ENCODE measurements around the gene FGF4.

Gene FGF4

DNA sequence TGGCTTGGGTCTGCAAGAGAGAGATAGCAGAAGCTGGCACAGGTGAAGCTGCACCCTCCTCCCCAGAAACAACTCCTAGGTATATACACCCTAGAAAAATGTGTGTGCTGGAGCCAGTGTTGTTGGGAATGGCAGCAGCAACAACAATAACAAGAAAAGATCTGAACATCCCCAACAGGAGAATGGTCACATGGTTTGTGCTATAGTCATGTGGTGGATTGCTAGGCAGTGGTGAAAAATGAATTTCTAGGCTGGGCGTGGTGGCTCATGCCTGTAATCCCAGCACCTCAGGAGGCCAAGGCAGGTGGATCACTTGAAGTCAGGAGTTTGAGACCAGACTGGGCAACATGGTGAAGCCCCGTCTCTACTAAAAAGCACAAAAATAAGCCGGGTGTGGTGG is 40.3 kb downstream of the FGF4 start:
- H4K20me1 ChIP-seq (ENCODE audit: insufficient read depth, low read length, poor library complexity, severe bottlenecking): no peaks in the 10 kb centered on the region
- no peak overlapping the region for H3K4me3 ChIP-seq (ENCODE audit: low read length, poor library complexity, severe bottlenecking)
- no peaks in the 10 kb centered on the region for H3K79me2 ChIP-seq (ENCODE audit: insufficient read depth, low read length)
- no peak for TF ChIP-seq EZH2phosphoT487 (IDR thresholded peaks at IDR 0.05; ENCODE audit: borderline replicate concordance)
- TF ChIP-seq, protein P1, sequence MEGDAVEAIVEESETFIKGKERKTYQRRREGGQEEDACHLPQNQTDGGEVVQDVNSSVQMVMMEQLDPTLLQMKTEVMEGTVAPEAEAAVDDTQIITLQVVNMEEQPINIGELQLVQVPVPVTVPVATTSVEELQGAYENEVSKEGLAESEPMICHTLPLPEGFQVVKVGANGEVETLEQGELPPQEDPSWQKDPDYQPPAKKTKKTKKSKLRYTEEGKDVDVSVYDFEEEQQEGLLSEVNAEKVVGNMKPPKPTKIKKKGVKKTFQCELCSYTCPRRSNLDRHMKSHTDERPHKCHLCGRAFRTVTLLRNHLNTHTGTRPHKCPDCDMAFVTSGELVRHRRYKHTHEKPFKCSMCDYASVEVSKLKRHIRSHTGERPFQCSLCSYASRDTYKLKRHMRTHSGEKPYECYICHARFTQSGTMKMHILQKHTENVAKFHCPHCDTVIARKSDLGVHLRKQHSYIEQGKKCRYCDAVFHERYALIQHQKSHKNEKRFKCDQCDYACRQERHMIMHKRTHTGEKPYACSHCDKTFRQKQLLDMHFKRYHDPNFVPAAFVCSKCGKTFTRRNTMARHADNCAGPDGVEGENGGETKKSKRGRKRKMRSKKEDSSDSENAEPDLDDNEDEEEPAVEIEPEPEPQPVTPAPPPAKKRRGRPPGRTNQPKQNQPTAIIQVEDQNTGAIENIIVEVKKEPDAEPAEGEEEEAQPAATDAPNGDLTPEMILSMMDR (conservative IDR thresholded peaks at IDR 0.05; ENCODE audit: low read length): no peak
- no peaks in the 10 kb centered on the region for H3K9me2 ChIP-seq (replicated peaks; ENCODE audit: low read depth, low read length)
- H3F3A ChIP-seq (ENCODE audit: low read depth): no peaks in the 10 kb centered on the region
- H3K9ac ChIP-seq (ENCODE audit: low read depth, low read length, poor library complexity, severe bottlenecking): no peak overlapping the region
- H3K36me3 ChIP-seq (ENCODE audit: insufficient read depth, low read length): no peaks in the 10 kb centered on the region
- no peak overlapping the region for H3K4me2 ChIP-seq (ENCODE audit: low read depth, low read length, poor library complexity, severe bottlenecking)
- H3K9me3 ChIP-seq (ENCODE audit: insufficient read depth, low read depth, low read length): no peaks in the 10 kb centered on the region
- H3K4me1 ChIP-seq (ENCODE audit: insufficient read depth, low read length, poor library complexity, severe bottlenecking): no peaks in the 10 kb centered on the region
- no peaks in the 10 kb centered on the region for H3K27me3 ChIP-seq (ENCODE audit: insufficient read depth, low read length, poor library complexity, severe bottlenecking)
- no peak overlapping the region for H2AFZ ChIP-seq (ENCODE audit: low read length)

DNA sequence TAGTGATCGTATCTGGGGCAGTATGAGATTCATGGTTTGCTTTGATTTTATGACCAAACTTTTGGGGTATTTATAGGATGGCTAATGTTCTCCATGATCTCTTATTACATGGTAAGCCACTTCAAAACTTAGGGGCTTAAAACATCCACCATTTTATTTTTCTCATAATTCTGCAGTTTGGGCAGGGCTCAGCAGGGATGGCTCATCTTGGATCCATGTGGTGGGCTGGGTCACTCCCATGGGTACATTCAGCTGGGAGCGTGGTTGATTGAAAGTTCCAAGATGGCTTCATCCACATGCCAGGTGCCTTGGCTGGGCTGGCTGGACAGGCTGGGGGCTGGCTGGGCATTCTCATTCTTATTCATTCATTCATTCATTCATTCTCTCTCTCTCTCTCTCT is 40.8 kb downstream of the FGF4 start:
- TF ChIP-seq, protein P1 (conservative IDR thresholded peaks at IDR 0.05; ENCODE audit: low read length): no peak
- TF ChIP-seq EZH2phosphoT487 (IDR thresholded peaks at IDR 0.05; ENCODE audit: borderline replicate concordance): no peak
- no peak overlapping the region for H3K4me3 ChIP-seq (ENCODE audit: low read length, poor library complexity, severe bottlenecking)
- H3K4me2 ChIP-seq (ENCODE audit: low read depth, low read length, poor library complexity, severe bottlenecking): no peak overlapping the region
- H2AFZ ChIP-seq (ENCODE audit: low read length): no peak overlapping the region
- H3F3A ChIP-seq (ENCODE audit: low read depth): no peaks in the 10 kb centered on the region
- no peaks in the 10 kb centered on the region for H4K20me1 ChIP-seq (ENCODE audit: insufficient read depth, low read length, poor library complexity, severe bottlenecking)
- no peaks in the 10 kb centered on the region for H3K27me3 ChIP-seq (ENCODE audit: insufficient read depth, low read length, poor library complexity, severe bottlenecking)
- H3K79me2 ChIP-seq (ENCODE audit: insufficient read depth, low read length): no peaks in the 10 kb centered on the region
- no peak overlapping the region for H3K9ac ChIP-seq (ENCODE audit: low read depth, low read length, poor library complexity, severe bottlenecking)
- H3K36me3 ChIP-seq (ENCODE audit: insufficient read depth, low read length): no peaks in the 10 kb centered on the region
- H3K9me3 ChIP-seq (ENCODE audit: insufficient read depth, low read depth, low read length): no peaks in the 10 kb centered on the region
- H3K9me2 ChIP-seq (replicated peaks; ENCODE audit: low read depth, low read length): no peaks in the 10 kb centered on the region
- H3K4me1 ChIP-seq (ENCODE audit: insufficient read depth, low read length, poor library complexity, severe bottlenecking): no peaks in the 10 kb centered on the region

DNA sequence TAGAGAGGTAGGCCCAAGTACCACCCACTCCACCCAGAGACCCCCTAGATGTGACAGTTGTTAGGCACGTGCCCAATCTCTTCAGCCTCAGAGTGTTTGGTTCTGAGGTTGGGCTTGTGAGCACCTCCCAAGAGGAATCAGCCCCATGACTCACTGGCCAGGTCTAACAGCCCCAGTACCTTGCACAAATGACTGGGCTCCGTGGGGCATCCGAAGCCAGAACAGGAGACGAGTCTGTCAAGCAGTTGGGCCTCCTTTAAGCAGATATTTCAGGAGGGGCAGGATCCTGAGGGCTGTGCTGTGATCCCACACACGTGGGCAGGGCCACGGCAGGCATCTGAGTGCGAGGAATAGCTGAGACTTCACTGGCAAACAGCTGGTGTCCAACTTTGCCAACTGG is 42.2 kb downstream of the FGF4 start:
- Histone ChIP-seq H3K36me3 (ENCODE audit: insufficient read depth, low read length) (no peaks in the 10 kb centered on the region), H4K20me1 (ENCODE audit: insufficient read depth, low read length, poor library complexity, severe bottlenecking) (no peaks in the 10 kb centered on the region), H3K9me3 (ENCODE audit: insufficient read depth, low read depth, low read length) (no peaks in the 10 kb centered on the region), H3F3A (ENCODE audit: low read depth) (no peaks in the 10 kb centered on the region), H2AFZ (ENCODE audit: low read length) (no peak overlapping the region), H3K9me2 (replicated peaks; ENCODE audit: low read depth, low read length) (no peaks in the 10 kb centered on the region), H3K9ac (ENCODE audit: low read depth, low read length, poor library complexity, severe bottlenecking) (no peak overlapping the region), H3K4me2 (ENCODE audit: low read depth, low read length, poor library complexity, severe bottlenecking) (no peak overlapping the region), H3K4me3 (ENCODE audit: low read length, poor library complexity, severe bottlenecking) (no peak overlapping the region), H3K27me3 (ENCODE audit: insufficient read depth, low read length, poor library complexity, severe bottlenecking) (no peaks in the 10 kb centered on the region), H3K4me1 (ENCODE audit: insufficient read depth, low read length, poor library complexity, severe bottlenecking) (no peaks in the 10 kb centered on the region), H3K79me2 (ENCODE audit: insufficient read depth, low read length) (no peaks in the 10 kb centered on the region)
- TF ChIP-seq, protein P1 (conservative IDR thresholded peaks at IDR 0.05; ENCODE audit: low read length): no peak
- no peak for TF ChIP-seq EZH2phosphoT487 (IDR thresholded peaks at IDR 0.05; ENCODE audit: borderline replicate concordance)

Measured in Loucy (cell line).